GM12878 (cell line): Measurements from ENCODE around the gene HRH2. TPM values are rescaled to one million over a fixed set of nuclear protein-coding genes. Genes with fewer than 3 reads are reported as not detected.

Source experiments
- ATAC-seq: fragments of 200-7000 bp; cut with Tn5 transposase; 3 replicates; pipeline ENCODE4 v1.9.1; 2020; ENCODE audit warnings: mild to moderate bottlenecking, moderate library complexity
- BruUV-seq: library from RNA; stranded (reverse); fragments of 400-500 nt; replicated peaks from 2 replicates; lab custom pipeline; 2021; lab: Mats Ljungman, UMichigan
- CTCF ChIA-PET: fragments of 300-600 bp; sonication (Branson Sonifier 250); formaldehyde crosslinking; extraction: SDS; loops from one replicate; lab custom pipeline; 2021; ENCODE audit warnings: inconsistent platforms; lab: Yijun Ruan, JAX
- POLR2A ChIA-PET: fragments of 350-600 bp; formaldehyde crosslinking; extraction: SDS; loops from one replicate; lab custom pipeline; 2021; ENCODE audit warnings: inconsistent platforms; lab: Charles Lee
- RAD21 ChIA-PET: fragments of 300-600 bp; sonication (Branson Sonifier 250); formaldehyde crosslinking; loops from one replicate; lab custom pipeline; 2023; ENCODE audit warnings: antibody characterized with exemption; ENCODE audit not compliant: unreplicated experiment; lab: Charles Lee
- SMC1A ChIA-PET: fragments of 300-600 bp; sonication (Branson Sonifier 250); formaldehyde crosslinking; loops from one replicate; lab custom pipeline; 2023; ENCODE audit not compliant: unreplicated experiment, uncharacterized antibody; lab: Charles Lee
- DNase-seq: peaks from one replicate; pipeline ENCODE4 v3.0.0-alpha.2; 2011; ENCODE audit warnings: low read depth, low spot score
- FAIRE-seq: peaks from 3 replicates; lab custom pipeline; 2011; peaks lifted over from hg19 to GRCh38; lab: Jason Lieb, UNC
- H2AFZ ChIP-seq: 2 replicates; pipeline ENCODE4 v1.6.0; 2011; ENCODE audit warnings: low read depth, low read length, control low read depth; ENCODE audit not compliant: control insufficient read depth
- H3K27ac ChIP-seq: 2 replicates; pipeline ENCODE4 v1.5.1; 2011; ENCODE audit warnings: control low read depth; ENCODE audit not compliant: control insufficient read depth, insufficient read depth
- H3K27me3 ChIP-seq, 2 experiments: replicated peaks in 1 of 2; 2 replicates each; pipeline versions ENCODE4 v1.6.0 to v1.6.1; 2011; ENCODE audit warnings: low read length in 1 of 2; ENCODE audit not compliant: control insufficient read depth in 2 of 2, insufficient read depth in 2 of 2
- H3K36me3 ChIP-seq, 2 experiments: 2 replicates each; pipeline ENCODE4 v1.5.1; 2011; ENCODE audit warnings: low read length in 1 of 2; ENCODE audit not compliant: control insufficient read depth in 2 of 2, insufficient read depth in 2 of 2
- H3K4me1 ChIP-seq: 2 replicates; pipeline ENCODE4 v1.6.1; 2011; ENCODE audit warnings: mild to moderate bottlenecking, low read length, moderate library complexity, mixed read lengths; ENCODE audit not compliant: control insufficient read depth, insufficient read depth
- H3K4me2 ChIP-seq: 2 replicates; pipeline ENCODE4 v1.6.0; 2011; ENCODE audit warnings: control low read depth; ENCODE audit not compliant: control insufficient read depth, insufficient read depth
- H3K4me3 ChIP-seq: fragments of 200-600 bp; sonication (generic); 2 replicates; pipeline ENCODE4 v1.5.1; 2016
- H3K79me2 ChIP-seq: 2 replicates; pipeline ENCODE4 v1.6.0; 2011; ENCODE audit warnings: low read length; ENCODE audit not compliant: control insufficient read depth, insufficient read depth
- H3K9ac ChIP-seq: 2 replicates; pipeline ENCODE4 v1.8.0; 2011; ENCODE audit warnings: low read length, control low read depth, mixed read lengths; ENCODE audit not compliant: control insufficient read depth, insufficient read depth
- H3K9me3 ChIP-seq: replicated peaks from 3 replicates; pipeline ENCODE4 v1.5.1; 2011; ENCODE audit warnings: mild to moderate bottlenecking, low read length; ENCODE audit not compliant: control insufficient read depth, insufficient read depth
- H4K20me1 ChIP-seq: 2 replicates; pipeline ENCODE4 v1.6.0; 2011; ENCODE audit not compliant: control insufficient read depth, insufficient read depth
- BCL11A ChIP-seq: IDR thresholded peaks from 2 replicates; pipeline ENCODE4 v1.6.1; 2011; ENCODE audit warnings: low read depth, low read length
- CBX3 ChIP-seq: fragments of 200-600 bp; sonication (generic); IDR thresholded peaks from 2 replicates; pipeline ENCODE4 v1.6.1; 2016; ENCODE audit warnings: low read depth, borderline replicate concordance
- CBX5 ChIP-seq: sonication (generic); IDR thresholded peaks from 2 replicates; pipeline ENCODE4 v1.6.1; 2016; ENCODE audit warnings: low read depth, moderate library complexity, mild to moderate bottlenecking, inconsistent platforms
- ELK1 ChIP-seq: IDR thresholded peaks from 2 replicates; pipeline ENCODE4 v1.6.1; 2012; ENCODE audit warnings: low read depth, low read length, improper control_type of control experiment
- ETV6 ChIP-seq, 2 experiments: fragments of 450-650 bp in 1 of 2; IDR thresholded peaks in 1 of 2; conservative IDR thresholded peaks in 1 of 2; 2 replicates each; pipeline ENCODE4 v1.6.1; 2014; ENCODE audit warnings: antibody characterized with exemption in 1 of 2, borderline replicate concordance in 1 of 2, low read depth in 1 of 2, mild to moderate bottlenecking in 1 of 2, moderate library complexity in 1 of 2
- GABPA ChIP-seq: IDR thresholded peaks from 2 replicates; pipeline ENCODE4 v1.6.1; 2014; ENCODE audit warnings: antibody characterized with exemption, low read depth, mild to moderate bottlenecking, inconsistent platforms
- KLF5 ChIP-seq: fragments of 450-650 bp; IDR thresholded peaks from 2 replicates; pipeline ENCODE4 v1.6.1; 2014; ENCODE audit warnings: mild to moderate bottlenecking; ENCODE audit not compliant: partially characterized antibody
- PBX3 ChIP-seq: IDR thresholded peaks from 2 replicates; pipeline ENCODE4 v1.6.1; 2011; ENCODE audit warnings: mild to moderate bottlenecking, low read depth, low read length, moderate library complexity; ENCODE audit not compliant: insufficient replicate concordance
- PML ChIP-seq: IDR thresholded peaks from 2 replicates; pipeline ENCODE4 v1.6.1; 2012; ENCODE audit warnings: low read length, inconsistent platforms
- POLR2A ChIP-seq: IDR thresholded peaks from 2 replicates; pipeline ENCODE4 v1.6.1; 2011; ENCODE audit warnings: low read depth, mild to moderate bottlenecking, low read length
- RAD21 ChIP-seq: IDR thresholded peaks from 2 replicates; pipeline ENCODE4 v1.6.1; 2011; ENCODE audit warnings: mild to moderate bottlenecking, low read depth, low read length, moderate library complexity; ENCODE audit not compliant: insufficient read depth
- RCOR1 ChIP-seq: conservative IDR thresholded peaks from 2 replicates; pipeline ENCODE4 v1.6.1; 2012; ENCODE audit warnings: low read depth, low read length, improper control_type of control experiment
- SMARCA5 ChIP-seq: fragments of 450-650 bp; IDR thresholded peaks from 2 replicates; pipeline ENCODE4 v1.6.1; 2017; ENCODE audit warnings: mild to moderate bottlenecking
- ZNF592 ChIP-seq: fragments of 450-650 bp; IDR thresholded peaks from 2 replicates; pipeline ENCODE4 v1.6.1; 2017; ENCODE audit warnings: mild to moderate bottlenecking, moderate library complexity
- ZNF687 ChIP-seq: fragments of 450-650 bp; IDR thresholded peaks from 2 replicates; pipeline ENCODE4 v1.6.1; 2017; ENCODE audit warnings: mild to moderate bottlenecking, moderate library complexity
- WGBS: methylation state at CpG from one replicate; pipeline ENCODE4 v1.1.6; 2016; ENCODE audit warnings: low lambda C conversion rate; ENCODE audit not compliant: insufficient replicate concordance, insufficient coverage; ENCODE audit errors: missing lambda C conversion rate; 5-methylcytosine and 5-hydroxymethylcytosine counted together
- in situ Hi-C: fragments of 300-500 bp; cut with MboI; formaldehyde crosslinking; loops from 9 replicates; pipeline ENCODE4 v1.14.3; 2018; ENCODE audit warnings: mixed read lengths
- intact Hi-C: fragments of 100-400 bp; cut with micrococcal nuclease; formaldehyde crosslinking; loops from one replicate; pipeline ENCODE4 v1.14.2; 2022; ENCODE audit not compliant: unreplicated experiment
- polyA plus RNA-seq, 11 experiments: library from polyadenylated mRNA; depleted of rRNA in 4 of 11; unstranded in 6 of 11; stranded (reverse) in 5 of 11; fragments of >200 nt; fragmentation: Nextera tagmentation in 4 of 11; fragmentation: Illumina TruSeq in 1 of 11; extraction: Ambion mirVana in 4 of 11; extraction: Trizol in 1 of 11; gene quantifications; 1 replicate in 1 of 11; 2 replicates in 10 of 11; pipeline versions ENCODE4 v1.2.1 to v1.2.3, GENCODE V29; 2011 to 2016; ENCODE audit warnings: inconsistent platforms in 2 of 11, missing spikeins in 2 of 11, low read depth in 1 of 11
- total RNA-seq, 4 experiments: library from RNA; depleted of rRNA in 3 of 4; stranded (reverse); fragments of >200 nt in 3 of 4; fragmentation: Illumina TruSeq in 1 of 4; extraction: Trizol in 1 of 4; gene quantifications; 2 replicates each; pipeline versions ENCODE4 v1.2.1 to v1.2.3, GENCODE V29; 2013 to 2021

The HRH2 gene
- total and polyA plus RNA-seq, 10 of the 15 experiments (the other 5 are each of a cell fraction or from before 2014, with no cell fraction given): 0.01 to 0.05 (median 0.03) TPM; not detected in 7

DNA sequence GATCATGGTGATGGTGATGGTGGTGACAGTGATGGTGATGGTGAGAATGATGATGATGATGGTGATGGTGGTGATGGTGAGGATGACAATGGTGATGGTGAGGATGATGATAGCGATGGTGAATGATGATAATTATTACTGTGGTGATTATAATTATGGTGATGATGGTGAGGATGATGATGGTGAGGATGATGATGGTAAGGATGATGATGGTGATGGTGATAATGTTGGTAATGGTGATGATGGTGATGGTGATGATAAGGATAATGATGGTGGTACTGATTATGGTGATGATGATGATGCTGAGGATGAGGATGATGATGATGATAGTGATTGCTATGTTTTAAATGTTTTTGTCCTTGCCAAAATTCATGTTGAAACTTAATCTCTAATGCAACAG, 37.3 kb upstream of the HRH2 start:
- no peaks in the 10 kb centered on the region for H3K36me3 ChIP-seq
- H3K27me3 ChIP-seq: no peaks in the 10 kb centered on the region; a peak in 1 of 4 replicates
- H3K9ac ChIP-seq: no peak overlapping the region
- ATAC-seq (no peak), FAIRE-seq (no peak), DNase-seq (no peak)
- intact Hi-C loops: no loop called here
- H4K20me1 ChIP-seq: no peaks in the 10 kb centered on the region
- no peaks in the 10 kb centered on the region; the same call in 2 of the 3 replicates for H3K9me3 ChIP-seq
- H2AFZ ChIP-seq: no peak overlapping the region
- in situ Hi-C loops: no loop called here
- CTCF ChIA-PET: no interaction called here
- no peaks in the 10 kb centered on the region for H3K79me2 ChIP-seq
- 8% methylated on average over 1 of the region's 1 CpG for WGBS
- H3K4me2 ChIP-seq: no peak overlapping the region
- no peaks in the 10 kb centered on the region for H3K4me1 ChIP-seq
- H3K27ac ChIP-seq: no peak overlapping the region
- H3K4me3 ChIP-seq: no peak overlapping the region
- BruUV-seq: no TSS peak
- POLR2A ChIA-PET: no interaction called here
- RAD21 ChIA-PET: no interaction called here
- SMC1A ChIA-PET: no interaction called here
- TF ChIP-seq CBX5 (no peak), ZNF592 (no peak), ELK1 (no peak), POLR2A (no peak), SMARCA5 (no peak), GABPA (no peak), ZNF687 (no peak), ETV6 (conservative IDR thresholded peaks at IDR 0.05 in 1 of 2, IDR thresholded peaks at IDR 0.05 in 1 of 2; ENCODE audit: borderline replicate concordance in 1 of 2, low read depth in 1 of 2) (no peak), BCL11A (no peak), PBX3 (no peak), CBX3 (no peak), KLF5 (no peak), RCOR1 (no peak), RAD21 (no peak), PML (no peak)
